Subcutaneous adipose tissue (tissue), 4 donors: ENCODE data around the gene ZNF143. TPM values are rescaled to one million over a fixed set of nuclear protein-coding genes. Genes with fewer than 3 reads are reported as not detected.

Source experiments
- CTCF ChIP-seq: fragments of 450-650 bp; IDR thresholded peaks from one replicate; pipeline ENCODE4 v1.5.1; 2016; ENCODE audit warnings: low read depth, mild to moderate bottlenecking, control low read depth, antibody characterized with exemption, moderate library complexity
- total RNA-seq, 4 donors: library from RNA; depleted of rRNA; stranded (reverse); fragments of >200 nt; gene quantifications; one replicate each; pipeline ENCODE4 v1.1.0, GENCODE V29; 2016

The ZNF143 gene
- total RNA-seq, 4 donors from 2014 or later, result 22.4 to 34.6 (median 28.4) TPM

DNA sequence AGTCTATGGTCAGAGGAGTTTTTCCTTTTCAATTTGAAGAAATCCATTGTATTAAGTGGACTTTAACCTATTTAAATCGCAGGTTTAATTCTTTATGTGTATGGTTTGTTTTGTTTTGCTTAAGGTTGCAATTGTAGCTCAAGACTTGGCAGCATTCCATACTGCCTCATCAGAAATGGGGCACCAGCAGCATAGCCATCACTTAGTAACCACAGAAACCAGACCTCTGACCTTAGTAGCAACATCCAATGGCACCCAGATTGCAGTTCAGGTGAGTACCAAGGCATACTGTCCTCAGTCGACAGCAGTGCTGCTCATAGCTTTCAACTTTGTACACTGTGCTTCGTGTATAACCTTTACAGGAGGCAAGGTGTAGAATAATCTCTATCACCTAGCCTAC is 64.3 kb downstream of the ZNF143 start:
- no peak for TF ChIP-seq CTCF

DNA sequence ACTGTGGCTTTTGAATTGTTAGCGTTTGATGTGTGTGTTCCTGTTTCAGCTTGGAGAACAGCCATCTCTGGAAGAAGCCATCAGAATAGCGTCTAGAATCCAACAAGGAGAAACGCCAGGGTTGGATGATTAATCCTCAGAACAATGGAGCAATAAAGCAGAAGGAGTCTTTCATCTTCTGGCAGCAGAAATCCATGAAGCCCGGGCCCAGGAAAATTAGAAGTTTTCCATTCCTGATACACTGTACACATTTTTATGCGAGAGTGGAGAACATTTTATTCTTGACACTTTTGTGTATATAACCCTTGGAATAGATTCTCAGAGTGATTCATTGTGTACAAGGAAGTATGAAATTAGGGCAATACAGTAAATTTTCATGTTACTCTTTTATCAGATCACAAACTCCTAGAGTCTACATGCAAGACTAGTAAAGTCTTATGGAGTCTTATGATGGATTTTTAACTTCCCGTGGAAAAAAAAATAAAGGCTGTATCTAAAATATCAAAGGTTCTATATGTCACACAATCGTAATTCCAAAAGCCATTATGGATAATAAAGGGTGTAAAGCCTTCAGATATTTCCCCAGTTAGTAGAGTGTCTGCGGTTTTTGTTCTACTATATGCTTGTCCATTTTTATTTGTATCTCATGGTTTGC is 66.8 kb downstream of the ZNF143 start:
- TF ChIP-seq CTCF, result no peak

- no peak for TF ChIP-seq CTCF
Measured at GRCh38 chr11:9528136-9528501, 67.3 kb downstream of the ZNF143 start.

- TF ChIP-seq CTCF, result no peak
Measured at GRCh38 chr11:9528573-9529333, 67.9 kb downstream of the ZNF143 start.

DNA sequence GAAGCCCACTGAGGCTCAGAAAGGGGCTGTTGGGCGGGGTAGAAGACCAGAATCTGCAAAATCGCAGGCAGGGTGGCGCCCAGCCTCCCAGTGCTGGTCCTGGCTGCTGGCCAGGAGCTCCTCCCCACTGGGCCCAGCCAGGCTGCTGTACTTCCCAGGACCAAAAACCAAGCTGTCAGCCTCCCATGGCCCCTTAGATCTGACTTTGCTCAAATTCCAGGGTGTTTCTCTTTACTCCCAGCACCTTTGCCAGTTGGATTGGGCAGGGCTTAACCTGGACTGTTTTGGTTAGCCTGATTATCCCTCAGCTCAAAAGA is 68.5 kb downstream of the ZNF143 start:
- TF ChIP-seq CTCF, result no peak

GRCh38 chr11:9530020-9530621 is 69.3 kb downstream of the ZNF143 start:
- no peak for TF ChIP-seq CTCF

- TF ChIP-seq CTCF, result no peak
Measured at GRCh38 chr11:9530901-9531625, 70.3 kb downstream of the ZNF143 start.
